HepG2 (cell line): ENCODE data around the gene MEX3A. TPM values are rescaled to one million over a fixed set of nuclear protein-coding genes. Genes with fewer than 3 reads are reported as not detected.

Source experiments
- CCAR2 ChIP-seq: fragments of 200-400 bp; formaldehyde crosslinking; optimal IDR thresholded peaks from 2 replicates; pipeline ENCODE3; 2018; ENCODE audit warnings: low read depth, mild to moderate bottlenecking, low read length, moderate library complexity
- ELF3 ChIP-seq: IDR thresholded peaks from 2 replicates; pipeline ENCODE4 v1.6.1; 2016; ENCODE audit warnings: missing genetic modification reagents, missing compliant biosample characterization
- FOXA3 ChIP-seq: IDR thresholded peaks from 2 replicates; pipeline ENCODE4 v1.6.1; 2016; ENCODE audit warnings: missing genetic modification reagents, missing compliant biosample characterization
- HDAC6 ChIP-seq: fragments of 200-600 bp; sonication (generic); IDR thresholded peaks from 2 replicates; pipeline ENCODE4 v1.7.0; 2017; ENCODE audit warnings: mild to moderate bottlenecking, antibody characterized with exemption, low read length, low read depth
- MED1 ChIP-seq: sonication (generic); formaldehyde crosslinking; IDR thresholded peaks from 2 replicates; pipeline ENCODE4 v1.4.0; 2020; ENCODE audit warnings: missing genetic modification reagents
- PHF5A ChIP-seq: IDR thresholded peaks from one replicate; pipeline ENCODE4 v1.6.1; 2018; ENCODE audit warnings: low read depth, missing genetic modification reagents; ENCODE audit not compliant: unreplicated experiment
- RFXANK ChIP-seq: IDR thresholded peaks from 2 replicates; pipeline ENCODE4 v1.6.1; 2016
- ZNF431 ChIP-seq: sonication (generic); formaldehyde crosslinking; IDR thresholded peaks from 2 replicates; pipeline ENCODE4 v1.9.0; 2022; ENCODE audit warnings: missing genetic modification reagents, low read depth, mild to moderate bottlenecking, borderline replicate concordance
- ZNF629 ChIP-seq: sonication (generic); formaldehyde crosslinking; conservative IDR thresholded peaks from 2 replicates; pipeline ENCODE4 v1.5.0; 2020; ENCODE audit warnings: missing genetic modification reagents
- ZNF644 ChIP-seq: IDR thresholded peaks from 2 replicates; pipeline ENCODE4 v1.6.1; 2016; ENCODE audit warnings: low read depth
- ZNF766 ChIP-seq: sonication (generic); formaldehyde crosslinking; IDR thresholded peaks from 2 replicates; pipeline ENCODE4 v1.5.0; 2020; ENCODE audit warnings: missing genetic modification reagents, borderline replicate concordance
- polyA plus RNA-seq, 8 experiments: library from polyadenylated mRNA; depleted of rRNA in 3 of 8; stranded (reverse) in 7 of 8; unstranded in 1 of 8; fragments of >200 nt; fragmentation: Illumina TruSeq in 4 of 8; extraction: Trizol in 4 of 8; gene quantifications; 2 replicates each; pipeline versions ENCODE4 v1.2.1 to v1.2.3, GENCODE V29; 2011 to 2016; ENCODE audit warnings: low read depth in 4 of 8, missing spikeins in 1 of 8, mixed read lengths in 1 of 8; ENCODE audit not compliant: insufficient read depth in 1 of 8
- total RNA-seq, 5 experiments: library from RNA; depleted of rRNA; stranded (reverse); fragments of >200 nt; fragmentation: Illumina TruSeq; extraction: Trizol; gene quantifications; 2 replicates each; pipeline ENCODE4 v1.2.3, GENCODE V29; 2016; ENCODE audit warnings: low read depth in 1 of 5
- TF ChIP-seq, protein P1 (sequence below): sonication (generic); formaldehyde crosslinking; IDR thresholded peaks from 2 replicates; pipeline ENCODE4 v1.4.0; 2020; ENCODE audit warnings: missing genetic modification reagents
- TF ChIP-seq, protein P2 (sequence below), 2 experiments: fragments of 450-650 bp in 1 of 2; sonication (generic) in 1 of 2; formaldehyde crosslinking in 1 of 2; IDR thresholded peaks; 2 replicates each; pipeline versions ENCODE4 v1.6.1 to v1.8.0; 2016 to 2022; ENCODE audit warnings: antibody characterized with exemption in 1 of 2, mild to moderate bottlenecking in 1 of 2, missing genetic modification reagents in 1 of 2

Gene MEX3A
- total and polyA plus RNA-seq, 2 of the 13 experiments (the other 11 are each of a cell fraction or from before 2014, with no cell fraction given): 7.6 to 9.1 TPM

DNA sequence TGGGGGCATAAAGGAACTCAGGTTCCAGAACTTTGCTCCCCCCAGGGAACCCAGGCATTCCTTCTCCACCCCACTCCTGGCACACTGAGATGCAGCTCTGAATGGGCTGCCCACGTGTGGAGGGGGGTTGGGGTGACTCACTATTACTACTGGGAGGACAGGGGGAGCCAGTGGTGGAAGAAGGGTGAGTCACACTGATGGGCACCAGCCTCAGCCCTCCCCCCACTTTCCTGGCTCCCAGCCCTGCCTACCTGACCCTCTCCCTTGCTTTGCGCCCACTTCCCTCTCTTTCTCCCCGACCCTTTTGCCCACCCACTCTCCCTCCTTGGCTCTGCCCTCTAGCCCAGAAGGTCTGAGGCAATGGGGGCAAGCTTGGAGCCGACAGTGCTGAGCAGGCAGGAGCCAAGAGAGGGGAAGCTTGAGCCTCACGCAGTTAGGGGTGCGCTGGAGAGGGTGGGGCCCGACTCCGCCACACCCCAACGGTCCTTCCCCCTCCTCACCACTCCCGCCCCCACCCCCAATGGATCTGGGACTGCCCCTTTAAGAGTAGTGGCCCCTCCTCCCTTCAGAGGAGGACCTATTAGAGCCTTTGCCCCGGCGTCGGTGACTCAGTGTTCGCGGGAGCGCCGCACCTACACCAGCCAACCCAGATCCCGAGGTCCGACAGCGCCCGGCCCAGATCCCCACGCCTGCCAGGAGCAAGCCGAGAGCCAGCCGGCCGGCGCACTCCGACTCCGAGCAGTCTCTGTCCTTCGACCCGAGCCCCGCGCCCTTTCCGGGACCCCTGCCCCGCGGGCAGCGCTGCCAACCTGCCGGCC, 32.0 kb upstream of the MEX3A start, which contains the start of gene LMNA (continued):
- TF ChIP-seq, protein P1, sequence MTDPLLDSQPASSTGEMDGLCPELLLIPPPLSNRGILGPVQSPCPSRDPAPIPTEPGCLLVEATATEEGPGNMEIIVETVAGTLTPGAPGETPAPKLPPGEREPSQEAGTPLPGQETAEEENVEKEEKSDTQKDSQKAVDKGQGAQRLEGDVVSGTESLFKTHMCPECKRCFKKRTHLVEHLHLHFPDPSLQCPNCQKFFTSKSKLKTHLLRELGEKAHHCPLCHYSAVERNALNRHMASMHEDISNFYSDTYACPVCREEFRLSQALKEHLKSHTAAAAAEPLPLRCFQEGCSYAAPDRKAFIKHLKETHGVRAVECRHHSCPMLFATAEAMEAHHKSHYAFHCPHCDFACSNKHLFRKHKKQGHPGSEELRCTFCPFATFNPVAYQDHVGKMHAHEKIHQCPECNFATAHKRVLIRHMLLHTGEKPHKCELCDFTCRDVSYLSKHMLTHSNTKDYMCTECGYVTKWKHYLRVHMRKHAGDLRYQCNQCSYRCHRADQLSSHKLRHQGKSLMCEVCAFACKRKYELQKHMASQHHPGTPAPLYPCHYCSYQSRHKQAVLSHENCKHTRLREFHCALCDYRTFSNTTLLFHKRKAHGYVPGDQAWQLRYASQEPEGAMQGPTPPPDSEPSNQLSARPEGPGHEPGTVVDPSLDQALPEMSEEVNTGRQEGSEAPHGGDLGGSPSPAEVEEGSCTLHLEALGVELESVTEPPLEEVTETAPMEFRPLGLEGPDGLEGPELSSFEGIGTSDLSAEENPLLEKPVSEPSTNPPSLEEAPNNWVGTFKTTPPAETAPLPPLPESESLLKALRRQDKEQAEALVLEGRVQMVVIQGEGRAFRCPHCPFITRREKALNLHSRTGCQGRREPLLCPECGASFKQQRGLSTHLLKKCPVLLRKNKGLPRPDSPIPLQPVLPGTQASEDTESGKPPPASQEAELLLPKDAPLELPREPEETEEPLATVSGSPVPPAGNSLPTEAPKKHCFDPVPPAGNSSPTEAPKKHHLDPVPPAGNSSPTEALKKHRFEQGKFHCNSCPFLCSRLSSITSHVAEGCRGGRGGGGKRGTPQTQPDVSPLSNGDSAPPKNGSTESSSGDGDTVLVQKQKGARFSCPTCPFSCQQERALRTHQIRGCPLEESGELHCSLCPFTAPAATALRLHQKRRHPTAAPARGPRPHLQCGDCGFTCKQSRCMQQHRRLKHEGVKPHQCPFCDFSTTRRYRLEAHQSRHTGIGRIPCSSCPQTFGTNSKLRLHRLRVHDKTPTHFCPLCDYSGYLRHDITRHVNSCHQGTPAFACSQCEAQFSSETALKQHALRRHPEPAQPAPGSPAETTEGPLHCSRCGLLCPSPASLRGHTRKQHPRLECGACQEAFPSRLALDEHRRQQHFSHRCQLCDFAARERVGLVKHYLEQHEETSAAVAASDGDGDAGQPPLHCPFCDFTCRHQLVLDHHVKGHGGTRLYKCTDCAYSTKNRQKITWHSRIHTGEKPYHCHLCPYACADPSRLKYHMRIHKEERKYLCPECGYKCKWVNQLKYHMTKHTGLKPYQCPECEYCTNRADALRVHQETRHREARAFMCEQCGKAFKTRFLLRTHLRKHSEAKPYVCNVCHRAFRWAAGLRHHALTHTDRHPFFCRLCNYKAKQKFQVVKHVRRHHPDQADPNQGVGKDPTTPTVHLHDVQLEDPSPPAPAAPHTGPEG (CRISPR knock-in tag): 0 out of 2 replicates have a peak, but pooled peaks have one; percentile 54
- 0 out of 2 replicates have a peak, but pooled peaks have one; percentile 31 for TF ChIP-seq ZNF644 (CRISPR knock-in tag)
- TF ChIP-seq, protein P2, sequence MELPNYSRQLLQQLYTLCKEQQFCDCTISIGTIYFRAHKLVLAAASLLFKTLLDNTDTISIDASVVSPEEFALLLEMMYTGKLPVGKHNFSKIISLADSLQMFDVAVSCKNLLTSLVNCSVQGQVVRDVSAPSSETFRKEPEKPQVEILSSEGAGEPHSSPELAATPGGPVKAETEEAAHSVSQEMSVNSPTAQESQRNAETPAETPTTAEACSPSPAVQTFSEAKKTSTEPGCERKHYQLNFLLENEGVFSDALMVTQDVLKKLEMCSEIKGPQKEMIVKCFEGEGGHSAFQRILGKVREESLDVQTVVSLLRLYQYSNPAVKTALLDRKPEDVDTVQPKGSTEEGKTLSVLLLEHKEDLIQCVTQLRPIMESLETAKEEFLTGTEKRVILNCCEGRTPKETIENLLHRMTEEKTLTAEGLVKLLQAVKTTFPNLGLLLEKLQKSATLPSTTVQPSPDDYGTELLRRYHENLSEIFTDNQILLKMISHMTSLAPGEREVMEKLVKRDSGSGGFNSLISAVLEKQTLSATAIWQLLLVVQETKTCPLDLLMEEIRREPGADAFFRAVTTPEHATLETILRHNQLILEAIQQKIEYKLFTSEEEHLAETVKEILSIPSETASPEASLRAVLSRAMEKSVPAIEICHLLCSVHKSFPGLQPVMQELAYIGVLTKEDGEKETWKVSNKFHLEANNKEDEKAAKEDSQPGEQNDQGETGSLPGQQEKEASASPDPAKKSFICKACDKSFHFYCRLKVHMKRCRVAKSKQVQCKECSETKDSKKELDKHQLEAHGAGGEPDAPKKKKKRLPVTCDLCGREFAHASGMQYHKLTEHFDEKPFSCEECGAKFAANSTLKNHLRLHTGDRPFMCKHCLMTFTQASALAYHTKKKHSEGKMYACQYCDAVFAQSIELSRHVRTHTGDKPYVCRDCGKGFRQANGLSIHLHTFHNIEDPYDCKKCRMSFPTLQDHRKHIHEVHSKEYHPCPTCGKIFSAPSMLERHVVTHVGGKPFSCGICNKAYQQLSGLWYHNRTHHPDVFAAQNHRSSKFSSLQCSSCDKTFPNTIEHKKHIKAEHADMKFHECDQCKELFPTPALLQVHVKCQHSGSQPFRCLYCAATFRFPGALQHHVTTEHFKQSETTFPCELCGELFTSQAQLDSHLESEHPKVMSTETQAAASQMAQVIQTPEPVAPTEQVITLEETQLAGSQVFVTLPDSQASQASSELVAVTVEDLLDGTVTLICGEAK (IDR thresholded peaks at IDR 0.05): no peak
- TF ChIP-seq, protein P2 (CRISPR knock-in tag; IDR thresholded peaks at IDR 0.05): no peak
- no peak for TF ChIP-seq ELF3 (CRISPR knock-in tag)
- TF ChIP-seq CCAR2: no peak
- no peak for TF ChIP-seq ZNF766
- no peak for TF ChIP-seq HDAC6
- no peak for TF ChIP-seq ZNF431 (CRISPR knock-in tag)
- no peak for TF ChIP-seq RFXANK
- TF ChIP-seq MED1 (CRISPR knock-in tag): no peak
- TF ChIP-seq FOXA3 (CRISPR knock-in tag): 0 out of 2 replicates have a peak, but pooled peaks have one; percentile 6
- TF ChIP-seq ZNF629 (CRISPR knock-in tag): no peak
- TF ChIP-seq PHF5A (CRISPR knock-in tag): peak; percentile 15
